DMS153 (cell line): ENCODE data around the gene IMMP2L.
"Not testable (repeated sequence)": the region's sequence is repeated elsewhere in the genome, so short reads cannot be mapped to it uniquely, and the experiment has no call there.

ENCODE experiments used
- DNase-seq: peaks from one replicate; lab custom pipeline; 2025; lab: John Stamatoyannopoulos, UW

The IMMP2L gene

GRCh38 chr7:110987127-110987693 lies 575.1 kb downstream of the IMMP2L start:
- DNase-seq: no peak

- DNase-seq: no peak
These were observed 578.4 kb downstream of the IMMP2L start for GRCh38 chr7:110983822-110984456.

- DNase-seq: no peak
These were observed 585.1 kb downstream of the IMMP2L start for GRCh38 chr7:110977127-110977737.

- DNase-seq: no peak
These were observed 586.8 kb downstream of the IMMP2L start for GRCh38 chr7:110975486-110975885.

- no peak for DNase-seq
These were observed 587.9 kb downstream of the IMMP2L start for GRCh38 chr7:110974441-110974840.

GRCh38 chr7:110973196-110973990 lies 588.9 kb downstream of the IMMP2L start:
- no peak for DNase-seq

- DNase-seq: no peak
These were observed 597.5 kb downstream of the IMMP2L start for GRCh38 chr7:110964775-110965174.

- DNase-seq: no peak
These were observed 599.5 kb downstream of the IMMP2L start for GRCh38 chr7:110962826-110963225.

- DNase-seq: no peak
These were observed 599.9 kb downstream of the IMMP2L start for GRCh38 chr7:110962374-110962773.

- no peak for DNase-seq
These were observed 601.5 kb downstream of the IMMP2L start for GRCh38 chr7:110960811-110961210.

GRCh38 chr7:110948280-110948679 lies 614.0 kb downstream of the IMMP2L start:
- DNase-seq: no peak

GRCh38 chr7:110947408-110947807 lies 614.9 kb downstream of the IMMP2L start:
- no peak for DNase-seq

- DNase-seq: no peak
These were observed 617.2 kb downstream of the IMMP2L start for GRCh38 chr7:110944966-110945644.

- no peak for DNase-seq
These were observed 617.8 kb downstream of the IMMP2L start for GRCh38 chr7:110944448-110944847.

- DNase-seq: no peak
These were observed 618.5 kb downstream of the IMMP2L start for GRCh38 chr7:110943701-110944345.

GRCh38 chr7:110941385-110941784 lies 620.9 kb downstream of the IMMP2L start:
- DNase-seq: no peak

- no peak for DNase-seq
These were observed 621.5 kb downstream of the IMMP2L start for GRCh38 chr7:110940756-110941155.

GRCh38 chr7:110938165-110938564 lies 624.1 kb downstream of the IMMP2L start:
- DNase-seq: no peak

- not testable (repeated sequence) for DNase-seq
These were observed 625.6 kb downstream of the IMMP2L start for GRCh38 chr7:110936665-110937064.

GRCh38 chr7:110929480-110930249 lies 632.6 kb downstream of the IMMP2L start:
- DNase-seq: no peak

- DNase-seq: no peak
These were observed 639.4 kb downstream of the IMMP2L start for GRCh38 chr7:110922906-110923305.
